HCT116 (cell line): Measurements from ENCODE around the gene SLC44A2.

Source experiments
- EZH2 ChIP-seq: fragments of 200-600 bp; sonication (generic); IDR thresholded peaks from 2 replicates; pipeline ENCODE4 v1.6.1; 2017; ENCODE audit warnings: antibody characterized with exemption, mixed run types
- POLR2A ChIP-seq: IDR thresholded peaks from 2 replicates; pipeline ENCODE4 v1.7.0; 2011; ENCODE audit warnings: borderline replicate concordance; ENCODE audit not compliant: insufficient read depth, insufficient read length; ENCODE audit errors: extremely low read depth
- POLR2AphosphoS5 ChIP-seq: IDR thresholded peaks from 2 replicates; pipeline ENCODE4 v1.6.1; 2011; ENCODE audit warnings: mild to moderate bottlenecking, low read depth, low read length, moderate library complexity
- SP1 ChIP-seq: IDR thresholded peaks from 2 replicates; pipeline ENCODE4 v1.6.1; 2012; ENCODE audit warnings: low read depth
- TCF7L2 ChIP-seq: IDR thresholded peaks from 2 replicates; pipeline ENCODE4 v1.7.0; 2011; ENCODE audit warnings: borderline replicate concordance, inconsistent platforms; ENCODE audit not compliant: insufficient read depth, insufficient read length; ENCODE audit errors: extremely low read depth
- TF ChIP-seq, protein P1 (sequence below), 3 experiments: fragments of 200-600 bp in 1 of 3; sonication (generic) in 1 of 3; IDR thresholded peaks in 2 of 3; conservative IDR thresholded peaks in 1 of 3; 2 replicates each; pipeline ENCODE4 v1.5.1; 2012 to 2017; ENCODE audit warnings: low read depth in 2 of 3, low read length in 2 of 3, antibody characterized with exemption in 1 of 3, borderline replicate concordance in 1 of 3, control low read depth in 1 of 3, mild to moderate bottlenecking in 1 of 3, mixed read lengths in 1 of 3, mixed run types in 1 of 3, moderate library complexity in 1 of 3; ENCODE audit not compliant: insufficient read depth in 1 of 3

DNA sequence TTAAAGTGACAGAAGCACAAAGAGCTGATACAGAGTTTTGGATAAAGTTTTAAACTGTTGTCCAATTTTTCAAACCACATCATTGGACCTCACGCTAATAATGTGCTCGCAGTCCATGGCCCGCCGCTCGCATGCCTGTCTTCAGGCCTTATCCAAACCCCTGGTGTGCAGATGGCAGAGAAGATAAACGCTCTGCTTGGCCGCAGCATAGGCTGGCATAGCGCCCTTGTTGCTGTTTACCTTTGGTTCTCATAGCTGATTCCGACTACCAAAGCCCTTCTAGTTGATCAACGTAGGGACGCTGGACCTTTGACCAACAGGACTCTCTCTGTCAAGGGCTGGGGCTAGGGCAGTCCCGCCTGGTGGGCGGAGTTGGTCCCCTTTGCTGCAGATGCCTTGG lies 52.4 kb downstream of the SLC44A2 start:
- TF ChIP-seq, protein P1, sequence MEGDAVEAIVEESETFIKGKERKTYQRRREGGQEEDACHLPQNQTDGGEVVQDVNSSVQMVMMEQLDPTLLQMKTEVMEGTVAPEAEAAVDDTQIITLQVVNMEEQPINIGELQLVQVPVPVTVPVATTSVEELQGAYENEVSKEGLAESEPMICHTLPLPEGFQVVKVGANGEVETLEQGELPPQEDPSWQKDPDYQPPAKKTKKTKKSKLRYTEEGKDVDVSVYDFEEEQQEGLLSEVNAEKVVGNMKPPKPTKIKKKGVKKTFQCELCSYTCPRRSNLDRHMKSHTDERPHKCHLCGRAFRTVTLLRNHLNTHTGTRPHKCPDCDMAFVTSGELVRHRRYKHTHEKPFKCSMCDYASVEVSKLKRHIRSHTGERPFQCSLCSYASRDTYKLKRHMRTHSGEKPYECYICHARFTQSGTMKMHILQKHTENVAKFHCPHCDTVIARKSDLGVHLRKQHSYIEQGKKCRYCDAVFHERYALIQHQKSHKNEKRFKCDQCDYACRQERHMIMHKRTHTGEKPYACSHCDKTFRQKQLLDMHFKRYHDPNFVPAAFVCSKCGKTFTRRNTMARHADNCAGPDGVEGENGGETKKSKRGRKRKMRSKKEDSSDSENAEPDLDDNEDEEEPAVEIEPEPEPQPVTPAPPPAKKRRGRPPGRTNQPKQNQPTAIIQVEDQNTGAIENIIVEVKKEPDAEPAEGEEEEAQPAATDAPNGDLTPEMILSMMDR (IDR thresholded peaks at IDR 0.05 in 2 of 3, conservative IDR thresholded peaks at IDR 0.05 in 1 of 3; ENCODE audit: borderline replicate concordance in 1 of 3, insufficient read depth in 1 of 3, low read depth in 2 of 3, low read length in 2 of 3): no peak
- TF ChIP-seq TCF7L2 (no peak), POLR2AphosphoS5 (no peak), SP1 (no peak), EZH2 (no peak), POLR2A (no peak)
